AG04450 (cell line): Measurements from ENCODE around the gene CCDC88C. TPM values are rescaled to one million over a fixed set of nuclear protein-coding genes. Genes with fewer than 3 reads are reported as not detected.

ENCODE experiments used
- CTCF ChIA-PET: fragments of 300-600, 350-600 bp; formaldehyde crosslinking; extraction: SDS; loops from one replicate; lab custom pipeline; 2022; ENCODE audit warnings: antibody characterized with exemption, inconsistent platforms; lab: Charles Lee
- POLR2A ChIA-PET: fragments of 350-600 bp; formaldehyde crosslinking; extraction: SDS; loops from one replicate; lab custom pipeline; 2021; ENCODE audit warnings: antibody characterized with exemption, inconsistent platforms; lab: Yijun Ruan, JAX
- DNase-seq: peaks from one replicate; pipeline ENCODE4 v3.0.0-alpha.2; 2011; ENCODE audit warnings: low read depth, low spot score
- H3K27ac ChIP-seq: one replicate; pipeline ENCODE4 v1.5.1; 2012; ENCODE audit warnings: low read depth, low read length, control low read depth
- H3K27me3 ChIP-seq: one replicate; pipeline ENCODE4 v1.6.0; 2012; ENCODE audit warnings: low read length; ENCODE audit not compliant: control insufficient read depth, insufficient read depth
- H3K4me3 ChIP-seq: 2 replicates; pipeline ENCODE4 v1.5.1; 2011; ENCODE audit warnings: mild to moderate bottlenecking, low read depth, low read length, control low read depth
- H3K9me3 ChIP-seq: 2 replicates; pipeline ENCODE4 v1.5.1; 2012; ENCODE audit warnings: low read length; ENCODE audit not compliant: control insufficient read depth, insufficient read depth
- polyA plus RNA-seq: library from polyadenylated mRNA; depleted of rRNA; stranded (reverse); fragments of >200 nt; gene quantifications from 2 replicates; pipeline ENCODE4 v1.2.3, GENCODE V29; 2011
- TF ChIP-seq, protein P1 (sequence below): IDR thresholded peaks from 2 replicates; pipeline ENCODE4 v1.5.1; 2011; ENCODE audit warnings: low read depth, low read length, control low read depth, inconsistent platforms

The CCDC88C gene
- polyA plus RNA-seq, 1 experiment = 0.01 TPM

DNA sequence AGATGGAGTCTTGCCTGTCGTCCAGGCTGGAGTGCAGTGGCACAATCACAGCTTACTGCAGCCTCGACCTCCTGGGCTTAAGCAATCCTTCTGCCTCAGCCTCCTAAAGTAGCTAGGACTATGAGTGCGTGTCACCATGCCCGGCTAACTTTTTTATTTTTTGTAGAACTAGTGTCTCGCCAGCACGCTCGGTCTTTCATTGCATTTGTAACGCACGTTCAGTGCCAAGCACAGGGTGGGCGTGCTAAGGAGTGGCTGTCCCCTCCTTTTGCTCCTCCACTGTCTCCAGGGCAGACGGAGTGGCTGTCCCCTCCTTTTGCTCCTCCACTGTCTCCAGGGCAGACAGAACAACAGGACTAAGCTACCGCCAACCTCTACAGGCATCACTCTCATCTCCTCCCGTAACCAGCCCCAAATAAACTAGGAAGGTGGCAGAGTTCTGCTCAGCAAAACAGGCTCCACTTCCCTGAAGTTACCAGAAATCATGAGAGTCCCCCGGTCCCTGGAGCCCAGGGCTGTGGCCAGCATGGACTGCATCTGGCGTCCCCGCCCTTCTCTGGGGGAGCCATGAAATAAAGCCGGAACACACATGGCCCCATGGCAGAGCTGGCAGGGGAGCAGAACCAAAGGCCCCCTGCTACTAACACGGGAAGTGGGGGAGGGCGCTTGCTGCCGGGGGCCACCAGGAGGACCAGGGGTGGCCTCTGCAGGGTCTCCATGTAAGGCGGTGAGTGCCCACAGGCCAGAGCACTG is 60.2 kb downstream of the CCDC88C start:
- Histone ChIP-seq H3K4me3 (no peak overlapping the region), H3K9me3 (no peaks in the 10 kb centered on the region), H3K27me3 (peaks cover 7% of the 10 kb centered on the region), H3K27ac (no peak overlapping the region)
- TF ChIP-seq, protein P1, sequence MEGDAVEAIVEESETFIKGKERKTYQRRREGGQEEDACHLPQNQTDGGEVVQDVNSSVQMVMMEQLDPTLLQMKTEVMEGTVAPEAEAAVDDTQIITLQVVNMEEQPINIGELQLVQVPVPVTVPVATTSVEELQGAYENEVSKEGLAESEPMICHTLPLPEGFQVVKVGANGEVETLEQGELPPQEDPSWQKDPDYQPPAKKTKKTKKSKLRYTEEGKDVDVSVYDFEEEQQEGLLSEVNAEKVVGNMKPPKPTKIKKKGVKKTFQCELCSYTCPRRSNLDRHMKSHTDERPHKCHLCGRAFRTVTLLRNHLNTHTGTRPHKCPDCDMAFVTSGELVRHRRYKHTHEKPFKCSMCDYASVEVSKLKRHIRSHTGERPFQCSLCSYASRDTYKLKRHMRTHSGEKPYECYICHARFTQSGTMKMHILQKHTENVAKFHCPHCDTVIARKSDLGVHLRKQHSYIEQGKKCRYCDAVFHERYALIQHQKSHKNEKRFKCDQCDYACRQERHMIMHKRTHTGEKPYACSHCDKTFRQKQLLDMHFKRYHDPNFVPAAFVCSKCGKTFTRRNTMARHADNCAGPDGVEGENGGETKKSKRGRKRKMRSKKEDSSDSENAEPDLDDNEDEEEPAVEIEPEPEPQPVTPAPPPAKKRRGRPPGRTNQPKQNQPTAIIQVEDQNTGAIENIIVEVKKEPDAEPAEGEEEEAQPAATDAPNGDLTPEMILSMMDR = no peak
- DNase-seq = no peak
- ChIA-PET POLR2A (no interaction called here), CTCF (no interaction called here)

DNA sequence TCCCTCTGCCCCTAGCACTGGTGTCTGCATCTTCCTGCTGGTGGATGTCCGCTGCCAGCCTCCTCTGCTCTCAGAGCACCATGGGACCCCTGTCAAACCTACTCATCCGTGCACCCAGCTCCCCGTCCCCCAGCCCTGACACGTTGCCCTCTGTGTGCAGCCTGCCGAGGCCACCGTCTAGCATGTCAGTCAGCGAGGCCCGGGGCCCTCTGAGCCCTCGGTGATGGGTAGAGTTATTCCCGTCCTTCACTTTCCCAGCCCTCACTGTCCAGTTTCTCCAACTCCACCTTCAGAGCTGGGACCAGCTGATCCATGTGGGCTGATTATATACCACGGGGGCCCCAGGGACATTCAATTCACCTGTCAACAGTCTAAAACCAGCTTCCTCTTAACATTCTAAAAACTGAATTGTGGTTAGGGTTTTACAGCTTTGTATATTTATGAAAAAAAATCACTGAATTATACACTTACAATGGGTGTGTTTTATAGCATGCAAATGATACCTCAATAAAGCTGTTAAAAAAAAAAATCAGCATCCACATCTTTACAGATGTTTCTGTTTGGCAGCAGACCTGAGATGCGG is 61.3 kb downstream of the CCDC88C start:
- no peaks in the 10 kb centered on the region for H3K9me3 ChIP-seq
- TF ChIP-seq, protein P1 = no peak
- ChIA-PET POLR2A (no interaction called here), CTCF (interaction anchor here (0.9 kb wide), 1 partner anchor 33 kb away, joined by 4 read pairs; no protein-coding TSS in a partner anchor)
- no peak overlapping the region for H3K27ac ChIP-seq
- no peak overlapping the region for H3K4me3 ChIP-seq
- peaks cover 7% of the 10 kb centered on the region for H3K27me3 ChIP-seq
- no peak for DNase-seq

DNA sequence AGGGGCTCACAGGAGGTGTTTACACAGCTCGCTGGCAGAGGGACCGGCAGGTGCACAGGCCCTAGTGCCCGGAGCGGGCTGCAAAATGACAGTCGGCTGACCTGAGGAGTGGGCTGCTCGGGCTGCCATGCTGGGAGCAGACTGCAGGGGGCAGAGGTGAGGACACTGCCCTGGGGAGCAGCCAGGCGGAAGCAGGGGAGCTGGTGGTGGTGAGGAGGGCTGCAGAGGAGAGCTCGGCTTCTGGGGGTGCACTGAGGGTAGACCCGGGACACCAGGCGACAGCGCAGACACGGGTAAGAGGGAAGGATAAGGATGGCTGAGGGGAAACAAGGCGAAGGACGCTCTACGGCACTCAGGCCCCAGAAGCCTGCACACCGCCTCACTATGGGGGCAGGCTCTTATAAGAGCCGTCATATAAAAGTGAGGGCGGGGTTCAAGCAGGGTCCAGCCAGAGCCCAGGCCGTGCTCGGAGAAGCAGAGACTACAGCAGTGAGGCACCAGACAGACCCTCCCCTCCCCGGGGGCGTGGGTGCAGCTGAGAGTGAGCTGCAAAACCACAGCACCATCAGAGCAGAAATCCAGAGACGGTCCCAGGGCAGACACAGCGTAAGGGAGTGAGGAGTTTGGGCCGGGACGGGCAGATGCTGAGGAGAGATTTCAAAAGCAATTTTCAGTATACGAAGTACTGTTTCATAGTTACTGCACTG is 62.5 kb downstream of the CCDC88C start:
- no peak for DNase-seq
- Histone ChIP-seq H3K27me3 (peaks cover 9% of the 10 kb centered on the region), H3K9me3 (no peaks in the 10 kb centered on the region), H3K27ac (no peak overlapping the region), H3K4me3 (no peak overlapping the region)
- ChIA-PET CTCF (no interaction called here), POLR2A (no interaction called here)
- TF ChIP-seq, protein P1 = no peak

DNA sequence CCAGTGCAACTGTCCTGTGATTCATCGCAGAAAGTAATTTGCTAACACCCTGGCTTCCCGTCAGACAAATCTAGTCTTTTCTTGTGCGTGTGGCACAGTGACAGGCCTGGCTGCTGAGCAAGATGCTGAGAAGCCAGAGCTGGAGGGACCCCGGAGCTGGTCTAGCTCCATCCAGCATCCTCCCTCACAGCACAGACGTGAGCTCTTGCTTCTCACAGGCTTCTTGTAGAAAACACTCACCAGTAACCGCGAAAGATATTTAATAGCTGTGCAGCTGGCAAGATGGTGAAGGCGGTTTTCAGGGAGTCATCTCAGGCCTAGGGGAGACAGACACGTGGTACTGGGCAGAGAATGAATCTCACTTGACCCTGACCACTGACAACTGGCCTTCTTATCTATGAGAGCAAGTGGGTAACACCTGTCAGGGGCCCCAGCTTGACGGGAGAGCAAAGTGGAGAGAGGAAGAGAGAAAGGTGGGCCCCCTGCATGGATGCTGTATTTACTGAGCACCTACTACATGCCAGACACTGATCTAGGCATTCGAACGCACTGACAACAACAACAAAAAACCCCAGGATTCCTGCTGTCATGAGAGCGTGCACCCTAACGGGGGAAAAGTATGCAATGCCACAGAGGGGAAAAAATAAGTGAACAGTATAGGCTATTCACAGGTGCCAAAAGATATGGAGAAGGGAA is 63.3 kb downstream of the CCDC88C start:
- Histone ChIP-seq H3K4me3 (no peak overlapping the region), H3K9me3 (no peaks in the 10 kb centered on the region), H3K27ac (no peak overlapping the region), H3K27me3 (peaks cover 9% of the 10 kb centered on the region)
- no peak for DNase-seq
- CTCF ChIA-PET = no interaction called here
- TF ChIP-seq, protein P1 = no peak
- POLR2A ChIA-PET = no interaction called here
